GM21528 (cell line): ENCODE measurements around the gene LPA.

Experiments
- ATAC-seq: cut with Tn5 transposase; IDR thresholded peaks from one replicate; pipeline ENCODE4 v1.9.1; 2021; ENCODE audit warnings: mild to moderate bottlenecking, moderate library complexity; ENCODE audit not compliant: unreplicated experiment, low FRiP score

Gene LPA

GRCh38 chr6:160520043-160520904 lies 143.8 kb downstream of the LPA start:
- ATAC-seq = peak; percentile 86

- ATAC-seq = peak; percentile 91
Observed at GRCh38 chr6:160519603-160520042, 144.5 kb downstream of the LPA start.

- no peak for ATAC-seq
Observed at GRCh38 chr6:160519133-160519532, 144.9 kb downstream of the LPA start.

GRCh38 chr6:160513836-160514235 lies 150.2 kb downstream of the LPA start:
- ATAC-seq = no peak

- no peak for ATAC-seq
Observed at GRCh38 chr6:160510976-160511617, 153.0 kb downstream of the LPA start.

- no peak for ATAC-seq
Observed at GRCh38 chr6:160510199-160510598, 153.9 kb downstream of the LPA start.

- ATAC-seq = no peak
Observed at GRCh38 chr6:160509610-160510009, 154.5 kb downstream of the LPA start.

GRCh38 chr6:160508599-160508998 lies 155.5 kb downstream of the LPA start:
- ATAC-seq = no peak

GRCh38 chr6:160507420-160507819 lies 156.7 kb downstream of the LPA start:
- no peak for ATAC-seq

GRCh38 chr6:160505970-160506369 lies 158.1 kb downstream of the LPA start:
- no peak for ATAC-seq

GRCh38 chr6:160500639-160501038 lies 163.4 kb downstream of the LPA start:
- ATAC-seq = no peak

- ATAC-seq = no peak
Observed at GRCh38 chr6:160494576-160494975, 169.5 kb downstream of the LPA start.

GRCh38 chr6:160489091-160489490 lies 175.0 kb downstream of the LPA start:
- no peak for ATAC-seq

- ATAC-seq = no peak
Observed at GRCh38 chr6:160487116-160487515, 177.0 kb downstream of the LPA start.
